ENCODE data around the gene CEP295NL.

- no peak for TF ChIP-seq CTCF (IDR thresholded peaks at IDR 0.05; ENCODE audit: low read length)
- TF ChIP-seq EZH2 (optimal IDR thresholded peaks at IDR 0.05; ENCODE audit: low read depth, low read length): no peak
Measured at GRCh38 chr17:78933959-78934568, 31.1 kb upstream of the CEP295NL start.

All from MM.1S (cell line).